ENCODE measurements around the gene GSTK1.

The GSTK1 gene

DNA sequence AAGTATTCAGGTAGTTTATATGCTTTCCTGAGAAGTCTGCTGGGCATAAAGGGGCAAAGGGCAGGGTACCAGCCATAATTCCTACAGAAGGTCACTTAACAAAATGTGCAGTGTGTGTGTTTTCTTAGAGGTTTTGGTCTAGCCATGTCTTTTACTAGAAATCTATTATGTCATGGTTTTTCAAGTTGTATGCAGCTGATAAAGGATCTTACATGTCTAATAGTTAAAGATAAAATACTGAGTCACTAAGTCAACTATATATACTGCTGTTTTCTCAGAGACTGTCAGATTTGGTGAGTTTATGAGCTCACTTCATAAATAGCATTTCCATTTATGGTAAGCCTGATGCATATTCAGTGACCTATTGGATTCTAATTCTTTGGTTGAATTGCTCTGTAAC, 32.6 kb downstream of the GSTK1 start:
- Histone ChIP-seq H3K4me3 (replicated peaks; ENCODE audit: low read depth, low read length) (no peak overlapping the region), H3K36me3 (ENCODE audit: control insufficient read depth, insufficient read depth, low read length) (peaks cover 8% of the 10 kb centered on the region), H3K27me3 (replicated peaks; ENCODE audit: control insufficient read depth, insufficient read depth, low read length) (no peaks in the 10 kb centered on the region)
- TF ChIP-seq, protein P1, sequence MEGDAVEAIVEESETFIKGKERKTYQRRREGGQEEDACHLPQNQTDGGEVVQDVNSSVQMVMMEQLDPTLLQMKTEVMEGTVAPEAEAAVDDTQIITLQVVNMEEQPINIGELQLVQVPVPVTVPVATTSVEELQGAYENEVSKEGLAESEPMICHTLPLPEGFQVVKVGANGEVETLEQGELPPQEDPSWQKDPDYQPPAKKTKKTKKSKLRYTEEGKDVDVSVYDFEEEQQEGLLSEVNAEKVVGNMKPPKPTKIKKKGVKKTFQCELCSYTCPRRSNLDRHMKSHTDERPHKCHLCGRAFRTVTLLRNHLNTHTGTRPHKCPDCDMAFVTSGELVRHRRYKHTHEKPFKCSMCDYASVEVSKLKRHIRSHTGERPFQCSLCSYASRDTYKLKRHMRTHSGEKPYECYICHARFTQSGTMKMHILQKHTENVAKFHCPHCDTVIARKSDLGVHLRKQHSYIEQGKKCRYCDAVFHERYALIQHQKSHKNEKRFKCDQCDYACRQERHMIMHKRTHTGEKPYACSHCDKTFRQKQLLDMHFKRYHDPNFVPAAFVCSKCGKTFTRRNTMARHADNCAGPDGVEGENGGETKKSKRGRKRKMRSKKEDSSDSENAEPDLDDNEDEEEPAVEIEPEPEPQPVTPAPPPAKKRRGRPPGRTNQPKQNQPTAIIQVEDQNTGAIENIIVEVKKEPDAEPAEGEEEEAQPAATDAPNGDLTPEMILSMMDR (IDR thresholded peaks at IDR 0.05; ENCODE audit: insufficient read depth, low read length, poor library complexity, severe bottlenecking): no peak
- DNase-seq (ENCODE audit: extremely low read depth, insufficient read length): no peak

DNA sequence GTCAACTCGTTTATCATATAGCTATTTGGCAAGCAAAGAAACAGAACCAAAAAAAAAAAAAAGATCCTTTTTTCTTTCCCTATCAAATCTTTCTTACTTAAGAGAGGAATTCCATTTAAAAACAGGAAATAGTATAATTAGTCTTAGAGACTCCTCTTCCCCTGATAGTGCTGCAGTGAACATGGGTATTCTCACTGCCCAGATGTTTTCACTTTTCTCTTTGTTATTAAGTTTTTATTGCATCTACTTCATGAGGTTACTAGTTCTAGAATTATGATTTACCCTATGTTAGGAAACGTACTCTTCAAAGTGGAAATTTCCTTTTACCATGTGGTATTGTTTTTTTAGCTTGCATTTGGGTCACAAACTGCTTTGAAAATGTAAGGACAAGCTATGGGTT, 33.4 kb downstream of the GSTK1 start:
- TF ChIP-seq, protein P1 (IDR thresholded peaks at IDR 0.05; ENCODE audit: insufficient read depth, low read length, poor library complexity, severe bottlenecking): no peak
- DNase-seq (ENCODE audit: extremely low read depth, insufficient read length): no peak
- H3K36me3 ChIP-seq (ENCODE audit: control insufficient read depth, insufficient read depth, low read length): peaks cover 9% of the 10 kb centered on the region
- H3K4me3 ChIP-seq (replicated peaks; ENCODE audit: low read depth, low read length): no peak overlapping the region
- no peaks in the 10 kb centered on the region for H3K27me3 ChIP-seq (replicated peaks; ENCODE audit: control insufficient read depth, insufficient read depth, low read length)

DNA sequence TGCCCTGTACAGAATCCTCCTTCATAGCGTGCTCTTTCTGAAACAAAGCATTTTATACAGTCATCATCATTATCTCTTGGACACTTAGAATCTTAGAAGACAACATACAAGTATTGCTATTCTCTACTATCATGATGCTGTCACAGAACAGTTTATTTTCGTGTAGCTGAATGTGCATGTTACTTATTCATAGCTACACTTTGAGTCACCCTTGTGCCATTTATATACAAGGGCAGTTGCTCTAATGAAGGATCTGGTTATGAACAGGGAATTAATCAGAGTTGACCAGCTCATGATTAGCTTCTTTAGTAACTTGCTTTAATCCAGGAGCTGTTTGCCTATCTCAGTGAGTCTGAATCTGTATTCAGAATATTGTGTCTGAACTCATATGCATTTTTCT, 36.1 kb downstream of the GSTK1 start:
- TF ChIP-seq, protein P1 (IDR thresholded peaks at IDR 0.05; ENCODE audit: insufficient read depth, low read length, poor library complexity, severe bottlenecking): no peak
- Histone ChIP-seq H3K27me3 (replicated peaks; ENCODE audit: control insufficient read depth, insufficient read depth, low read length) (no peaks in the 10 kb centered on the region), H3K4me3 (replicated peaks; ENCODE audit: low read depth, low read length) (no peak overlapping the region), H3K36me3 (ENCODE audit: control insufficient read depth, insufficient read depth, low read length) (peaks cover 18% of the 10 kb centered on the region)
- no peak for DNase-seq (ENCODE audit: extremely low read depth, insufficient read length)

- Histone ChIP-seq H3K4me3 (replicated peaks; ENCODE audit: low read depth, low read length) (no peak overlapping the region), H3K36me3 (ENCODE audit: control insufficient read depth, insufficient read depth, low read length) (peaks cover 22% of the 10 kb centered on the region), H3K27me3 (replicated peaks; ENCODE audit: control insufficient read depth, insufficient read depth, low read length) (no peaks in the 10 kb centered on the region)
- no peak for DNase-seq (ENCODE audit: extremely low read depth, insufficient read length)
- TF ChIP-seq, protein P1 (IDR thresholded peaks at IDR 0.05; ENCODE audit: insufficient read depth, low read length, poor library complexity, severe bottlenecking): peak; percentile 54
These were observed 36.6 kb downstream of the GSTK1 start for GRCh38 chr7:143299840-143300239.

DNA sequence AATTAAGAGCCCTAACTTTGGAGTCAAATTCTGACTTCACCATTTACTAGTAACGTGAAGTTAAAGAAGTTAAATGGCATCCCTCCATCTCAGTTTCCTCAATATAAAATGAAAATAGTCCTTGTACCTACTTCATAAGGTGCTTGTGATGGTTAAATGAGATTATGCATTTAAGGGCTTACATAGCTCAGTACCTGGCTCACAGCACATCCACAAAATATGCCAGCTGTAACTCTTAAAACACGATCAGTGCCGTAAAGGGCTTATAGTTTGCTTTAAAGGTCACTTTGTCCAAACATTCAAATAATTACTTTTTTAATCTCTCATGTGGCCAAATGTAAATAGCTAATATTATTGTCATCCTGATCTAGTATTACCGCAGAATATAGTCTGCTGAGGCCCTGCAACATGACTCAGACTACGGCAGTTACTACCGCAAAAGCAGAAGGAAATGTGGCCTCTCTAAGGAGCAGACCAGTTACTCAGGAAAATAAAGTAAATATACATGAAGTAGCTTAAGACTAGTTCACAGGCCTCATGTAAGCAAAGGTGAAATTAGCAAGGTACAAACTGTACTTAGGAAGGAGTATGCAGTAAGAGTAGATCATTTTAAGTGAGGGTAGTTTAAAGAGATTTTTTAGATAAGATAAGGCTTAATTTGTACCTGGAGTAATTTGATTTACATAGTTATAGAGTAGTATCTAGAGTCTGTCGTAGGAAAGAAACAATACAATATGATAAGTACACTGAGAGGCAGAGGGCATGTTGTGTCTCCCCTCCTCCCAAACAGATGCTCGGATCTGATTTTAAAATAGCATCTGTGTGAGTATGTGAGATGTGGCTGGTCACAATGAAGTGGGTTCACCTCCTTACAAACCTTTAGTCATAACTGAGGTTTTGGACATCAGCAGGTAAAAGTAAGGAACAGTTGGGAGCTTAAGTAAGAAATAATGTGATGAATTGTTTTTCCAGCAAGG, 38.0 kb downstream of the GSTK1 start:
- no peak for DNase-seq (ENCODE audit: extremely low read depth, insufficient read length)
- TF ChIP-seq, protein P1 (IDR thresholded peaks at IDR 0.05; ENCODE audit: insufficient read depth, low read length, poor library complexity, severe bottlenecking): no peak
- Histone ChIP-seq H3K27me3 (replicated peaks; ENCODE audit: control insufficient read depth, insufficient read depth, low read length) (no peaks in the 10 kb centered on the region), H3K36me3 (ENCODE audit: control insufficient read depth, insufficient read depth, low read length) (peaks cover 29% of the 10 kb centered on the region), H3K4me3 (replicated peaks; ENCODE audit: low read depth, low read length) (no peak overlapping the region)

Measured in GM06990 (cell line).